H1 (cell line): ENCODE data around the gene ENPP3. TPM values are rescaled to one million over a fixed set of nuclear protein-coding genes. Genes with fewer than 3 reads are reported as not detected.

Experiments
- CTCF ChIA-PET: fragments of 300-600 bp; sonication (Branson Sonifier 250); formaldehyde crosslinking; loops from one replicate; lab custom pipeline; 2021; ENCODE audit not compliant: partially characterized antibody; lab: Charles Lee
- POLR2A ChIA-PET: fragments of 300-600 bp; sonication (Branson Sonifier 250); formaldehyde crosslinking; loops from one replicate; lab custom pipeline; 2021; ENCODE audit warnings: inconsistent platforms; ENCODE audit not compliant: partially characterized antibody; lab: Charles Lee
- DNase-seq, 2 experiments: peaks; one replicate each; pipeline versions ENCODE4 v3.0.0 to v3.0.0-alpha.2; 2010 to 2022; ENCODE audit warnings: low spot score in 2 of 2, low read depth in 1 of 2, mixed read lengths in 1 of 2
- FAIRE-seq: peaks from 2 replicates; lab custom pipeline; 2011; peaks lifted over from hg19 to GRCh38; lab: Jason Lieb, UNC
- H2AFZ ChIP-seq: 2 replicates; pipeline ENCODE4 v1.8.1; 2012; ENCODE audit warnings: low read length, inconsistent platforms
- H2AK5ac ChIP-seq: 2 replicates; pipeline ENCODE4 v1.6.1; 2013; ENCODE audit warnings: low read depth, low read length
- H2BK120ac ChIP-seq: replicated peaks from 2 replicates; pipeline ENCODE3; 2013; ENCODE audit warnings: low read depth, low read length, inconsistent platforms
- H2BK12ac ChIP-seq: 2 replicates; pipeline ENCODE4 v1.6.1; 2013; ENCODE audit warnings: low read depth, low read length
- H2BK15ac ChIP-seq: 2 replicates; pipeline ENCODE4 v1.6.1; 2013; ENCODE audit warnings: low read length
- H2BK20ac ChIP-seq: 2 replicates; pipeline ENCODE4 v1.6.1; 2013; ENCODE audit warnings: low read length
- H2BK5ac ChIP-seq: 2 replicates; pipeline ENCODE4 v1.6.1; 2013; ENCODE audit warnings: low read depth, low read length
- H3K14ac ChIP-seq: 2 replicates; pipeline ENCODE4 v1.6.1; 2013; ENCODE audit warnings: inconsistent platforms; ENCODE audit not compliant: insufficient read length
- H3K18ac ChIP-seq: 2 replicates; pipeline ENCODE4 v1.6.1; 2013; ENCODE audit warnings: low read length; ENCODE audit errors: extremely low read depth
- H3K23ac ChIP-seq: 2 replicates; pipeline ENCODE4 v1.6.1; 2013; ENCODE audit warnings: inconsistent platforms; ENCODE audit not compliant: insufficient read length
- H3K23me2 ChIP-seq: 2 replicates; pipeline ENCODE4 v1.6.1; 2013; ENCODE audit warnings: low read depth, low read length
- H3K27ac ChIP-seq: 2 replicates; pipeline ENCODE4 v1.6.1; 2011; ENCODE audit warnings: low read depth, low read length, inconsistent platforms
- H3K27me3 ChIP-seq, 4 experiments: replicated peaks in 1 of 4; 1 replicate in 1 of 4; 2 replicates in 3 of 4; pipeline versions ENCODE4 v1.6.1 to v1.8.1; 2011 to 2013; ENCODE audit warnings: low read length in 3 of 4, mild to moderate bottlenecking in 3 of 4, inconsistent platforms in 2 of 4, mixed read lengths in 2 of 4, moderate library complexity in 1 of 4; ENCODE audit not compliant: control insufficient read depth in 3 of 4, insufficient read depth in 3 of 4; ENCODE audit errors: extremely low read depth in 1 of 4
- H3K36me3 ChIP-seq, 4 experiments: 2 replicates each; pipeline versions ENCODE4 v1.6.1 to v1.8.1; 2011 to 2013; ENCODE audit warnings: mild to moderate bottlenecking in 4 of 4, low read length in 3 of 4, moderate library complexity in 2 of 4, control low read depth in 1 of 4, inconsistent platforms in 1 of 4; ENCODE audit not compliant: insufficient read depth in 4 of 4, control insufficient read depth in 2 of 4
- H3K4ac ChIP-seq: replicated peaks from 2 replicates; pipeline ENCODE3; 2013; ENCODE audit warnings: low read length, low read depth, mixed read lengths, inconsistent platforms; ENCODE audit not compliant: insufficient read length
- H3K4me1 ChIP-seq, 4 experiments: replicated peaks in 1 of 4; 1 replicate in 1 of 4; 2 replicates in 3 of 4; pipeline versions ENCODE4 v1.6.1 to v1.8.1; 2011 to 2013; ENCODE audit warnings: low read length in 3 of 4, inconsistent platforms in 2 of 4, mixed read lengths in 1 of 4; ENCODE audit not compliant: insufficient read depth in 4 of 4, control insufficient read depth in 3 of 4
- H3K4me2 ChIP-seq, 2 experiments: 2 replicates each; pipeline versions ENCODE4 v1.6.1 to v1.8.1; 2011 to 2013; ENCODE audit warnings: low read depth in 2 of 2, low read length in 2 of 2, control low read depth in 1 of 2, inconsistent platforms in 1 of 2, mild to moderate bottlenecking in 1 of 2; ENCODE audit not compliant: insufficient read depth in 1 of 2
- H3K4me3 ChIP-seq, 4 experiments: fragments of 200-600, 300-600 bp in 1 of 4; sonication (generic), shearing (Covaris generic), sonication (Bioruptor Twin) in 1 of 4; 2 replicates each; pipeline versions ENCODE4 v1.5.1 to v1.8.1; 2011 to 2016; ENCODE audit warnings: low read length in 4 of 4, low read depth in 3 of 4, control low read depth in 2 of 4, inconsistent platforms in 2 of 4, mild to moderate bottlenecking in 2 of 4, mixed read lengths in 1 of 4, moderate library complexity in 1 of 4; ENCODE audit not compliant: insufficient read depth in 2 of 4; ENCODE audit errors: extremely low read depth in 1 of 4
- H3K56ac ChIP-seq: replicated peaks from 2 replicates; pipeline ENCODE3; 2013; ENCODE audit warnings: low read depth, mild to moderate bottlenecking, mixed read lengths, low read length, inconsistent platforms; ENCODE audit not compliant: insufficient read length
- H3K79me1 ChIP-seq: 2 replicates; pipeline ENCODE4 v1.6.1; 2013; ENCODE audit warnings: low read depth, low read length, control low read depth
- H3K79me2 ChIP-seq, 2 experiments: 2 replicates each; pipeline versions ENCODE4 v1.6.1 to v1.8.1; 2012 to 2013; ENCODE audit warnings: low read length in 2 of 2, mild to moderate bottlenecking in 2 of 2, inconsistent platforms in 1 of 2; ENCODE audit not compliant: insufficient read depth in 2 of 2, control insufficient read depth in 1 of 2
- H3K9ac ChIP-seq, 4 experiments: replicated peaks in 1 of 4; 1 replicate in 1 of 4; 2 replicates in 3 of 4; pipeline versions ENCODE4 v1.6.1 to v1.8.1; 2011 to 2013; ENCODE audit warnings: low read depth in 3 of 4, low read length in 3 of 4, control low read depth in 2 of 4, mild to moderate bottlenecking in 2 of 4, moderate library complexity in 2 of 4, inconsistent platforms in 1 of 4; ENCODE audit errors: extremely low read depth in 1 of 4
- H3K9me3 ChIP-seq, 2 experiments: 2 replicates each; pipeline versions ENCODE4 v1.6.1 to v1.8.1; 2012 to 2013; ENCODE audit warnings: mild to moderate bottlenecking in 2 of 2, moderate library complexity in 2 of 2, control low read depth in 1 of 2, inconsistent platforms in 1 of 2, low read depth in 1 of 2, low read length in 1 of 2, mixed read lengths in 1 of 2; ENCODE audit not compliant: insufficient read depth in 2 of 2
- H4K20me1 ChIP-seq, 2 experiments: replicated peaks in 1 of 2; 2 replicates each; pipeline versions ENCODE3 to v1.8.1; 2011 to 2013; ENCODE audit warnings: inconsistent platforms in 2 of 2, low read length in 2 of 2, mild to moderate bottlenecking in 1 of 2; ENCODE audit not compliant: insufficient read depth in 2 of 2, control insufficient read depth in 1 of 2
- H4K5ac ChIP-seq: 2 replicates; pipeline ENCODE4 v1.6.1; 2013; ENCODE audit warnings: low read length, low read depth, mixed read lengths, inconsistent platforms; ENCODE audit not compliant: insufficient read length
- H4K8ac ChIP-seq: 2 replicates; pipeline ENCODE4 v1.8.0; 2013; ENCODE audit warnings: mild to moderate bottlenecking, moderate library complexity, low read length, inconsistent platforms; ENCODE audit not compliant: insufficient read depth; ENCODE audit errors: extremely low read depth
- H4K91ac ChIP-seq: replicated peaks from 2 replicates; pipeline ENCODE3; 2013; ENCODE audit warnings: low read length, mixed read lengths, inconsistent platforms; ENCODE audit not compliant: insufficient read length
- BCL11A ChIP-seq, 2 experiments: IDR thresholded peaks; one replicate each; pipeline ENCODE4 v1.6.1; 2011; ENCODE audit warnings: low read depth in 2 of 2, low read length in 2 of 2, mild to moderate bottlenecking in 2 of 2
- CEBPB ChIP-seq: IDR thresholded peaks from 2 replicates; pipeline ENCODE4 v1.6.1; 2012; ENCODE audit warnings: low read depth, low read length
- CHD2 ChIP-seq: IDR thresholded peaks from 2 replicates; pipeline ENCODE4 v1.6.1; 2012; ENCODE audit warnings: low read length, improper control_type of control experiment
- HDAC2 ChIP-seq, 2 experiments: fragments of 300-600 bp in 1 of 2; sonication (generic) in 1 of 2; IDR thresholded peaks; 2 replicates each; pipeline ENCODE4 v1.6.1; 2011 to 2012; ENCODE audit warnings: low read depth in 2 of 2, low read length in 2 of 2, mild to moderate bottlenecking in 2 of 2, moderate library complexity in 2 of 2, borderline replicate concordance in 1 of 2, inconsistent platforms in 1 of 2
- JUND ChIP-seq: IDR thresholded peaks from 2 replicates; pipeline ENCODE4 v1.6.1; 2011; ENCODE audit warnings: mild to moderate bottlenecking, improper control_type of control experiment, low read length
- NRF1 ChIP-seq: IDR thresholded peaks from 2 replicates; pipeline ENCODE4 v1.6.1; 2011; ENCODE audit warnings: mild to moderate bottlenecking, low read depth, low read length, improper control_type of control experiment
- PHF8 ChIP-seq: fragments of 200-600 bp; sonication (generic); conservative IDR thresholded peaks from 2 replicates; pipeline ENCODE4 v1.7.1; 2012; ENCODE audit warnings: low read depth, mild to moderate bottlenecking, inconsistent platforms, low read length, moderate library complexity
- POU5F1 ChIP-seq: IDR thresholded peaks from 2 replicates; pipeline ENCODE4 v1.6.1; 2011; ENCODE audit warnings: low read depth, mild to moderate bottlenecking, low read length, moderate library complexity
- SUZ12 ChIP-seq: fragments of 200-600 bp; sonication (generic); IDR thresholded peaks from 2 replicates; pipeline ENCODE4 v1.6.1; 2012; ENCODE audit warnings: mild to moderate bottlenecking, inconsistent platforms, low read length, moderate library complexity, mixed read lengths
- TAF7 ChIP-seq: optimal IDR thresholded peaks from 2 replicates; pipeline ENCODE3; 2011; ENCODE audit warnings: low read depth, mild to moderate bottlenecking, inconsistent platforms, low read length, moderate library complexity, borderline replicate concordance
- YY1 ChIP-seq: IDR thresholded peaks from 2 replicates; pipeline ENCODE4 v1.6.1; 2011; ENCODE audit warnings: low read depth, mild to moderate bottlenecking, low read length
- WGBS, 2 experiments: shearing (Covaris generic) in 1 of 2; methylation state at CpG; one replicate each; pipeline versions ENCODE4 v1.1.6 to v1.1.7; 2013 to 2015; ENCODE audit warnings: low lambda C conversion rate in 2 of 2, mixed read lengths in 2 of 2, inconsistent platforms in 1 of 2, low coverage in 1 of 2, missing lambda C conversion rate in 1 of 2; ENCODE audit not compliant: insufficient replicate concordance in 2 of 2, insufficient coverage in 1 of 2, insufficient read length in 1 of 2; ENCODE audit errors: extremely low coverage in 1 of 2, missing lambda C conversion rate in 1 of 2; 5-methylcytosine and 5-hydroxymethylcytosine counted together
- polyA plus RNA-seq, 7 experiments: library from polyadenylated mRNA; depleted of rRNA in 3 of 7; stranded (reverse) in 5 of 7; unstranded in 2 of 7; fragments of >200 nt in 5 of 7; fragments of 200-250 nt in 2 of 7; gene quantifications; 1 replicate in 5 of 7; 2 replicates in 1 of 7; 4 replicates in 1 of 7; pipeline versions ENCODE4 v1.2.1 to v1.2.3, GENCODE V29; 2011 to 2013; ENCODE audit warnings: missing spikeins in 2 of 7, mixed read lengths in 2 of 7
- total RNA-seq: library from RNA; stranded (reverse); fragmentation: NEBNext Ultra II Directional; extraction: Animal tissue kit (Norgen Biotek cat#: 25700); gene quantifications from 2 replicates; pipeline ENCODE4 v1.2.1, GENCODE V29; 2021
- TF ChIP-seq, protein P1 (sequence below): IDR thresholded peaks from 2 replicates; pipeline ENCODE4 v1.6.1; 2012; ENCODE audit warnings: inconsistent platforms

Gene ENPP3
- total and polyA plus RNA-seq, 2 of the 8 experiments (the other 6 are each of a cell fraction or from before 2014, with no cell fraction given), result 0.11 TPM; not detected in 1

DNA sequence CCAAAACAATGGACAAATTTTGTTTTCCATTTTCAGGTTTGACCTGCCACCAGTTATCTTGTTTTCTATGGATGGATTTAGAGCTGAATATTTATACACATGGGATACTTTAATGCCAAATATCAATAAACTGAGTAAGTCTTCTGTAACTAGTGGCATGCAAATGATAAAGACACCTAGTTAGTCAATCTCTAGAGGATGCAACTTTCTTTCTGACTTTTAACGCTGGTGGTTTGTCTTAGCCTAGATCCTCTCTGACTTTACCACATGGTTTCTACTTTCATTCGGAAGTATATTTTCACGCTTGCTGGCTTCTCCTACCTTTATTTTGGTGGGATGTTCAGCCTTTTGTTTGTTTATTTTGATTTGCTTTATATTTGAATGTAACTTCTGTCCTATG lies 21.2 kb downstream of the ENPP3 start:
- Histone ChIP-seq H4K8ac (no peak overlapping the region), H4K91ac (no peak overlapping the region), H2BK120ac (no peak overlapping the region), H3K23me2 (no peaks in the 10 kb centered on the region), H3K36me3 (no peaks in the 10 kb centered on the region), H3K9ac (no peak overlapping the region), H3K4ac (no peak overlapping the region), H3K27me3 (no peaks in the 10 kb centered on the region; a peak in 1 of 7 replicates), H4K20me1 (no peaks in the 10 kb centered on the region), H3K79me1 (no peaks in the 10 kb centered on the region), H2BK20ac (no peak overlapping the region), H3K14ac (no peak overlapping the region), H3K4me1 (no peaks in the 10 kb centered on the region), H2BK5ac (no peak overlapping the region), H3K79me2 (no peaks in the 10 kb centered on the region), H3K18ac (no peak overlapping the region), H3K9me3 (no peaks in the 10 kb centered on the region), H3K4me2 (no peak overlapping the region), H2BK12ac (no peak overlapping the region), H4K5ac (no peak overlapping the region), H3K23ac (no peak overlapping the region), H2AFZ (no peak overlapping the region), H3K56ac (no peak overlapping the region), H3K4me3 (no peak overlapping the region), H2BK15ac (no peak overlapping the region), H2AK5ac (no peak overlapping the region), H3K27ac (no peak overlapping the region)
- no peak for TF ChIP-seq CEBPB
- no peak for TF ChIP-seq SUZ12
- TF ChIP-seq NRF1, result no peak
- TF ChIP-seq, protein P1, sequence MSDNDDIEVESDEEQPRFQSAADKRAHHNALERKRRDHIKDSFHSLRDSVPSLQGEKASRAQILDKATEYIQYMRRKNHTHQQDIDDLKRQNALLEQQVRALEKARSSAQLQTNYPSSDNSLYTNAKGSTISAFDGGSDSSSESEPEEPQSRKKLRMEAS, result no peak
- TF ChIP-seq POU5F1, result no peak
- no peak for TF ChIP-seq PHF8
- no peak for TF ChIP-seq CHD2
- TF ChIP-seq TAF7, result no peak
- no peak for TF ChIP-seq BCL11A (IDR thresholded peaks at IDR 0.05; ENCODE audit: low read depth in 2 of 2, low read length in 2 of 2)
- TF ChIP-seq JUND, result no peak
- TF ChIP-seq HDAC2 (IDR thresholded peaks at IDR 0.05; ENCODE audit: borderline replicate concordance in 1 of 2, low read depth in 2 of 2, low read length in 2 of 2), result no peak
- TF ChIP-seq YY1, result no peak
- WGBS, 2 experiments, result 95% methylated on average over 3 of the region's 3 CpGs; no CpG with 5 or more reads in 1 of the 2 experiments
- DNase-seq (no peak), FAIRE-seq (no peak)
- ChIA-PET CTCF (interaction anchor here (0.8 to 1.5 kb wide), 3 partner anchors 10 to 11 kb away, joined by 3 to 5 read pairs (median 4); no protein-coding TSS in a partner anchor), POLR2A (no interaction called here)
